Smooth muscle cell (in vitro differentiated cells): ENCODE measurements around the gene B3GALT6. TPM values are rescaled to one million over a fixed set of nuclear protein-coding genes. Genes with fewer than 3 reads are reported as not detected.

Source experiments
- DNase-seq: peaks from one replicate; lab custom pipeline; 2025; ENCODE audit not compliant: unreplicated experiment; lab: John Stamatoyannopoulos, UW
- H2AFZ ChIP-seq: fragments of 200-600 bp; sonication (generic); 2 replicates; pipeline ENCODE4 v1.6.0; 2016; ENCODE audit warnings: antibody characterized with exemption, low read depth, mild to moderate bottlenecking
- H3F3A ChIP-seq: fragments of 200-600 bp; sonication (generic); 2 replicates; pipeline ENCODE4 v1.6.0; 2017; ENCODE audit warnings: antibody characterized with exemption, low read depth
- H3K27ac ChIP-seq: fragments of 200-600 bp; sonication (generic); 2 replicates; pipeline ENCODE4 v1.5.1; 2016; ENCODE audit warnings: low read depth, mild to moderate bottlenecking
- H3K27me3 ChIP-seq: fragments of 200-600 bp; sonication (generic); 2 replicates; pipeline ENCODE4 v1.6.1; 2016; ENCODE audit warnings: low read depth, mild to moderate bottlenecking
- H3K36me3 ChIP-seq: fragments of 200-600 bp; sonication (generic); 2 replicates; pipeline ENCODE4 v1.5.1; 2016; ENCODE audit warnings: low read depth
- H3K4me1 ChIP-seq: fragments of 200-600 bp; sonication (generic); 2 replicates; pipeline ENCODE4 v1.5.1; 2016; ENCODE audit warnings: low read depth
- H3K4me2 ChIP-seq: fragments of 200-600 bp; sonication (generic); 2 replicates; pipeline ENCODE4 v1.6.0; 2016; ENCODE audit warnings: mild to moderate bottlenecking
- H3K4me3 ChIP-seq: fragments of 200-600 bp; sonication (generic); 2 replicates; pipeline ENCODE4 v1.5.1; 2016; ENCODE audit warnings: mild to moderate bottlenecking
- H3K79me2 ChIP-seq: fragments of 200-600 bp; sonication (generic); 2 replicates; pipeline ENCODE4 v1.6.0; 2016; ENCODE audit warnings: low read depth, mild to moderate bottlenecking
- H3K9ac ChIP-seq: fragments of 200-600 bp; sonication (generic); 2 replicates; pipeline ENCODE4 v1.6.0; 2016; ENCODE audit warnings: low read depth
- H3K9me3 ChIP-seq: fragments of 200-600 bp; sonication (generic); replicated peaks from 2 replicates; pipeline ENCODE4 v1.5.1; 2016; ENCODE audit warnings: low read depth
- H4K20me1 ChIP-seq: fragments of 200-600 bp; sonication (generic); 2 replicates; pipeline ENCODE4 v1.6.0; 2016; ENCODE audit warnings: low read depth
- WGBS: methylation state at CpG from one replicate; pipeline ENCODE4 v1.1.7; 2016; ENCODE audit warnings: low lambda C conversion rate; 5-methylcytosine and 5-hydroxymethylcytosine counted together
- polyA plus RNA-seq: library from polyadenylated mRNA; unstranded; fragments of >200 nt; fragmentation: Nextera tagmentation; extraction: Ambion mirVana; gene quantifications from 2 replicates; pipeline ENCODE4 v1.2.1, GENCODE V29; 2016
- total RNA-seq: library from RNA; depleted of rRNA; stranded (reverse); fragments of >200 nt; gene quantifications from 2 replicates; pipeline ENCODE4 v1.2.3, GENCODE V29; 2014
- TF ChIP-seq, protein P1 (sequence below): fragments of 200-600 bp; sonication (generic); IDR thresholded peaks from 2 replicates; pipeline ENCODE4 v1.5.1; 2017; ENCODE audit warnings: borderline replicate concordance, mild to moderate bottlenecking, antibody characterized with exemption; ENCODE audit not compliant: insufficient read depth, poor library complexity, severe bottlenecking

The B3GALT6 gene
- total and polyA plus RNA-seq, 2 experiments from 2014 or later, result 15.0 to 33.2 TPM

DNA sequence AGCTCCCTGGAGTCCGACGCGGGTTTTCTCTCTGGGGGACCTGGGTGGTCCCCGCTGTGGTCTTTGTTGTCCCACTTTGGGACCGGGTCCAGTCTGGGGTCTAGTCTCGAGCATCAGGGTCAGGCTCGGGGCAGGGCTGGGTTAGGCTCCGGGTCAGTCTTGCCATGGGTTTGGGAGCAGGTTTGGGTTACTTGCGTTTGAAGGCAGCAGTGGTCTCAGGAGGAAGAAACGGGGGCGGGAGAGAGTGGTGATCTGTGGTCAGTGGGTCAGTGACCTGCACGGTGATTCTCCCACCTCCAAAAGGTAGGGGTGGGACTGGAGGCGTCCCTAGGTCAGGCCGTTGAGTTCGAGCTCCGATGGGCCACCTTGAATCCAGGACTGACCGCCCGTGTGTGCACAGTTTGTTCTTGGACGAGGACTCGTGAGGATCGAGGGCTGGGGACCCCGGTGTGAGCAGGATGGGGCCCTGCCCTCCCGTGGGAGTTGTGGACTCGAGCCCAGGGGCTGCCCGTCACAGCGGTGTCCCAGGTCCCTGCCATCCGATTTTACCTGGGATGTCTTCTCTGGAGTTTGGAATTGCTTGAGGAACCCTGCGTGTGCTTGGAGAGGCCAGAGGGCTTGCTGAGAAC lies 2.3 kb downstream of the B3GALT6 start:
- H3K9ac ChIP-seq, result no peak overlapping the region

DNA sequence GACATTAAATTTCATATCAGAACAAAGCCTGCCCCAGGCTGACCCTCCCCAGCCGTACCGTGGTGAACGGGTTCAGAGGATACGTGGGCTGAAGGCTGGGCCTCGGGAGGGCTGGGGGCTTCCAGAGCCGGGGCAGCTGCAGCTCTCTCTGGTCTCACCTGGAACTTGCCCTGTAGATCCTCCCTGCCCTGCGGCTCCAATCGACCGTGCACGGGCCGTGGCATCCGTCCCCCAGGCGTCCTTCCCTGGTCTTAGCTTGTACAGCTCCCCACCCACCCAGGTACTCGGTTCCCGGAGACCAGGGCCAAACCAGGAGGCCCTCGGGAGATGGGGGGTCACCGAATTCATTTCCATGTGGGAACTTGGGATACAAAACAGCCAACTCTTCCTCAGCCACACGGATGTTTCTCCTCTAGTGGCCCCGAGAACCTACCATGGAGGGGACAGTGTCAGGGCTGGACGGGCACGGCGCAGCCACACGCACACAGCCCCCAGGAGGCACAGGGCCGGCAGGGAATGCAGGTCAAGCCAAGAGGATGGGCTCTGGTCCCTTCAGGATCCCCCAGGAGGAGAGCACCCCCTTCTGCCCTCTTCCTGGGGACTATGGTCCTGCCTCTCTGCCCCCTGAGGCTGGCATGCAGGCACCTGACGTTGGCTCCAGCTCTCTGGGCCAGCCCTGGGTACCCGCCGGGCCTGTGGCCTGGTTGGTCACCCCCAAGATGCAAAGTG lies 3.1 kb downstream of the B3GALT6 start:
- H2AFZ ChIP-seq, result no peak overlapping the region
- no peak for DNase-seq
- H3K27ac ChIP-seq, result no peak overlapping the region
- WGBS, result 95% methylated on average over 27 of the region's 27 CpGs
- no peak overlapping the region for H3K4me2 ChIP-seq
- H3K27me3 ChIP-seq, result no peaks in the 10 kb centered on the region
- H3K9ac ChIP-seq, result no peak overlapping the region
- H3K79me2 ChIP-seq, result peaks cover 22% of the 10 kb centered on the region
- no peaks in the 10 kb centered on the region for H3K36me3 ChIP-seq
- no peaks in the 10 kb centered on the region for H3K9me3 ChIP-seq
- no peaks in the 10 kb centered on the region for H3F3A ChIP-seq
- peaks cover 7% of the 10 kb centered on the region for H4K20me1 ChIP-seq
- peaks cover 7% of the 10 kb centered on the region for H3K4me1 ChIP-seq
- TF ChIP-seq, protein P1, sequence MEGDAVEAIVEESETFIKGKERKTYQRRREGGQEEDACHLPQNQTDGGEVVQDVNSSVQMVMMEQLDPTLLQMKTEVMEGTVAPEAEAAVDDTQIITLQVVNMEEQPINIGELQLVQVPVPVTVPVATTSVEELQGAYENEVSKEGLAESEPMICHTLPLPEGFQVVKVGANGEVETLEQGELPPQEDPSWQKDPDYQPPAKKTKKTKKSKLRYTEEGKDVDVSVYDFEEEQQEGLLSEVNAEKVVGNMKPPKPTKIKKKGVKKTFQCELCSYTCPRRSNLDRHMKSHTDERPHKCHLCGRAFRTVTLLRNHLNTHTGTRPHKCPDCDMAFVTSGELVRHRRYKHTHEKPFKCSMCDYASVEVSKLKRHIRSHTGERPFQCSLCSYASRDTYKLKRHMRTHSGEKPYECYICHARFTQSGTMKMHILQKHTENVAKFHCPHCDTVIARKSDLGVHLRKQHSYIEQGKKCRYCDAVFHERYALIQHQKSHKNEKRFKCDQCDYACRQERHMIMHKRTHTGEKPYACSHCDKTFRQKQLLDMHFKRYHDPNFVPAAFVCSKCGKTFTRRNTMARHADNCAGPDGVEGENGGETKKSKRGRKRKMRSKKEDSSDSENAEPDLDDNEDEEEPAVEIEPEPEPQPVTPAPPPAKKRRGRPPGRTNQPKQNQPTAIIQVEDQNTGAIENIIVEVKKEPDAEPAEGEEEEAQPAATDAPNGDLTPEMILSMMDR, result no peak
- H3K4me3 ChIP-seq, result no peak overlapping the region

More for the DNA sequence above, 2.3 kb downstream of the B3GALT6 start:
- Histone ChIP-seq H2AFZ (no peak overlapping the region), H3K36me3 (no peaks in the 10 kb centered on the region), H3K27me3 (no peaks in the 10 kb centered on the region), H3K4me3 (no peak overlapping the region), H3K4me2 (no peak overlapping the region), H3F3A (no peaks in the 10 kb centered on the region), H3K4me1 (peaks cover 7% of the 10 kb centered on the region), H3K9me3 (no peaks in the 10 kb centered on the region), H3K79me2 (peaks cover 31% of the 10 kb centered on the region), H4K20me1 (peaks cover 14% of the 10 kb centered on the region), H3K27ac (no peak overlapping the region)
- DNase-seq, result no peak
- WGBS, result 97% methylated on average over 28 of the region's 28 CpGs
- TF ChIP-seq, protein P1, result no peak

DNA sequence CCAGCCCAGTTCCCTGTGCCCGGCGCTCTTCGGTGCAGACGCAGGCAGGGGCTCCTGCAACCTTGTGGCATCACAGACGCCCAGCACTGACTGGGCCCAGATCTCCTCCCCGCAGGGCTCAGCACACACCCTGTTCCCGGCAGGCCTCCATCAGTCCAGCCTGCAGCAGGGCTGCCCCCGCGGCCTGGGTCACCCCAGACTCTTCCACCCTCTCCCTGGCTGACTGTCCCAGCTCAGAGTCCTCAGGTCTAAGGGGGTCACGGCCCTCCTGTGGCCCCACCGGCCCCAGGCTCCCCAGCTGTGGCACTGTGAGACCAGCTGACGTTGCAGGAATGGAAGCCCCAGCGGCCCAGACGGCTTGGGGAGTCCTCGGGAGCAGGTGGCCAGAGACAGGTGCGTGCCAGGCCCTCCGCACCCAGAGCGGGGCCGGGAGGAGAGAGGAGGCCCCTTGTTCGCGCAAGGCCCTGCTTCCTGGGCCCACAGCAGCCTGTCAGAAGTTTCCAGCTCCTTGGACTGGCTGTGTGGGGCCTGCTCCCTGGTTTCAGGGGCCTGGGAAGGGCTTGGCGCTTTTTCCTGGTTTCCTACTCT lies 4.2 kb downstream of the B3GALT6 start:
- no peaks in the 10 kb centered on the region for H3K27me3 ChIP-seq
- H4K20me1 ChIP-seq, result no peaks in the 10 kb centered on the region
- DNase-seq, result no peak
- H2AFZ ChIP-seq, result no peak overlapping the region
- H3K4me1 ChIP-seq, result no peaks in the 10 kb centered on the region
- no peak overlapping the region for H3K9ac ChIP-seq
- H3K4me3 ChIP-seq, result no peak overlapping the region
- H3K79me2 ChIP-seq, result peaks cover 12% of the 10 kb centered on the region
- 91% methylated on average over 16 of the region's 22 CpGs for WGBS
- H3K9me3 ChIP-seq, result no peaks in the 10 kb centered on the region
- H3K36me3 ChIP-seq, result no peaks in the 10 kb centered on the region
- TF ChIP-seq, protein P1, result no peak
- H3F3A ChIP-seq, result no peaks in the 10 kb centered on the region
- no peak overlapping the region for H3K27ac ChIP-seq
- no peak overlapping the region for H3K4me2 ChIP-seq
